Gastrocnemius medialis (tissue), 4 donors: Measurements from ENCODE around the gene EP400.

Source experiments
- CTCF ChIP-seq, 5 experiments: fragments of 450-650 bp in 3 of 5; fragments of 200-600 bp in 2 of 5; sonication (generic) in 2 of 5; IDR thresholded peaks in 4 of 5; conservative IDR thresholded peaks in 1 of 5; 1 replicate in 4 of 5; 2 replicates in 1 of 5; pipeline ENCODE4 v1.5.1; 2016 to 2019; ENCODE audit warnings: antibody characterized with exemption in 5 of 5, mild to moderate bottlenecking in 3 of 5, moderate library complexity in 3 of 5
- POLR2A ChIP-seq, 2 donors: fragments of 450-650 bp; IDR thresholded peaks; one replicate each; pipeline ENCODE4 v1.6.1; 2017; ENCODE audit warnings: antibody characterized with exemption in 2 of 2, mild to moderate bottlenecking in 2 of 2, moderate library complexity in 2 of 2

GRCh38 chr12:131910302-131911027 is 39.3 kb upstream of the EP400 start:
- TF ChIP-seq CTCF (IDR thresholded peaks at IDR 0.05 in 4 of 5, conservative IDR thresholded peaks at IDR 0.05 in 1 of 5) (no peak), POLR2A (IDR thresholded peaks at IDR 0.05) (no peak)
